ENCODE data around the gene NBPF26. TPM values are rescaled to one million over a fixed set of nuclear protein-coding genes. Genes with fewer than 3 reads are reported as not detected.
"Not testable (repeated sequence)": the region's sequence is repeated elsewhere in the genome, so short reads cannot be mapped to it uniquely, and the experiment has no call there.

Gene NBPF26
- polyA plus RNA-seq, 1 donor: 14.2 TPM

- not testable (repeated sequence) for H3K4me3 ChIP-seq (ENCODE audit: low read length); H3K4me1 ChIP-seq (ENCODE audit: control insufficient read depth, insufficient read depth, low read length); DNase-seq; H3K36me3 ChIP-seq (ENCODE audit: control insufficient read depth, insufficient read depth, low read length); H3K27ac ChIP-seq (ENCODE audit: low read length); H3K9me3 ChIP-seq (ENCODE audit: control insufficient read depth, low read depth, low read length); H3K27me3 ChIP-seq (ENCODE audit: control insufficient read depth, insufficient read depth, low read length)
- no CpG with 5 or more reads among the region's 2 CpGs for WGBS (ENCODE audit: insufficient coverage, low lambda C conversion rate)
These were observed 134.4 kb downstream of the NBPF26 start for GRCh38 chr1:120858144-120858543.

DNA sequence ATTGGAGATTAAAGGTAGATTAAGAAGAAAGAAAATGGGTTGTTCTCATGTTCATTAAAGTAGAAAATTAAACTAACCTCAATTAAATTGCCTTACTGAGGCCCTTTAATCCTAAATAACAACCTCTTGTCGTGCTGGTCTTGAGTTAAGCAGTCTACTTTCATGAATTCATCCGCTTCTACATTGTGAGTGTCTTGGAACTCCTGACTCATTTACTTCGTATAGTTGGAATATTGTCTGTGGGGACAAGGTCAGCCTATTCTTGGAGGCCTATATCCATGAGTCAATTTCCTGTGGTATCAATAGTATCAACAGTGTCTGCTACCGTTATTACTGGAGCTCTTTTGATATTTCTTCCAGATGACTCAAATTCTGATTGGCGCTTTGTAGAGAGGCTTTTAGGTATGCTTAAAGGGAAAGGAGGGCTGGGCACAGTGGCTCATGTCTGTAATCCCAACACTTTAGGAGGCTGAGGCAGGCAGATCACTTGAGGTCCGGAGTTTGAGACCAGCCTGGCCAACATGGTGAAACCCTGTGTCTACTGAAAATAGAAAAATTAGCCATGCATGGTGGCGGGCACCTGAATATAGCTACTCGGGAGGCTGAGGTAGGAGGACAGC is 136.0 kb downstream of the NBPF26 start:
- H3K9me3 ChIP-seq (ENCODE audit: control insufficient read depth, low read depth, low read length); DNase-seq; H3K27me3 ChIP-seq (ENCODE audit: control insufficient read depth, insufficient read depth, low read length); H3K4me3 ChIP-seq (ENCODE audit: low read length); H3K36me3 ChIP-seq (ENCODE audit: control insufficient read depth, insufficient read depth, low read length); H3K4me1 ChIP-seq (ENCODE audit: control insufficient read depth, insufficient read depth, low read length); H3K27ac ChIP-seq (ENCODE audit: low read length): not testable (repeated sequence)
- no CpG with 5 or more reads among the region's 8 CpGs for WGBS (ENCODE audit: insufficient coverage, low lambda C conversion rate)

- H3K4me3 ChIP-seq (ENCODE audit: low read length); DNase-seq; H3K27ac ChIP-seq (ENCODE audit: low read length); H3K4me1 ChIP-seq (ENCODE audit: control insufficient read depth, insufficient read depth, low read length); H3K36me3 ChIP-seq (ENCODE audit: control insufficient read depth, insufficient read depth, low read length); H3K27me3 ChIP-seq (ENCODE audit: control insufficient read depth, insufficient read depth, low read length); H3K9me3 ChIP-seq (ENCODE audit: control insufficient read depth, low read depth, low read length): not testable (repeated sequence)
These were observed 154.5 kb downstream of the NBPF26 start for GRCh38 chr1:120878206-120878605.

DNA sequence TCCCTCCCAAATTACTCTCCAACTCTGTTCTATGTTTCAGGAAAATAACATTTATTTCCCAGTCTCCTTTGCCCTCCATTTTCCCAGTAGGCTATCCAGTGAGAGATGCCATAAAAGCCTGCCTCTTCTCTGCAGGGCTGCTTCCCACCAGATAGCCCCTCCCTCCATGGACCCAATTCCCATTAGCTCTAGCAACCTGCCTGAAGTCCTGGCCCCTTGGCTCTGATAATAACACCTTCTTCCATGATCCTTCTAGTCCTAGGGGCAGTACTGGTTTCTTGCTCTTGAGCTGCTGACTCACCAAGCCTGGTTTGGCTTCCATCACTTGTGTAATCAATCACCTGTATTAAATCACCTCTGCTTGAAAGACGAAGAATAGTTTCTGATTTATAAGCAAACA is 156.3 kb downstream of the NBPF26 start:
- H3K27ac ChIP-seq (ENCODE audit: low read length); H3K36me3 ChIP-seq (ENCODE audit: control insufficient read depth, insufficient read depth, low read length); DNase-seq; H3K4me1 ChIP-seq (ENCODE audit: control insufficient read depth, insufficient read depth, low read length); H3K9me3 ChIP-seq (ENCODE audit: control insufficient read depth, low read depth, low read length); H3K4me3 ChIP-seq (ENCODE audit: low read length); H3K27me3 ChIP-seq (ENCODE audit: control insufficient read depth, insufficient read depth, low read length): not testable (repeated sequence)
- WGBS (ENCODE audit: insufficient coverage, low lambda C conversion rate): no CpG with 5 or more reads among the region's 1 CpG

- DNase-seq; H3K4me3 ChIP-seq (ENCODE audit: low read length); H3K9me3 ChIP-seq (ENCODE audit: control insufficient read depth, low read depth, low read length); H3K4me1 ChIP-seq (ENCODE audit: control insufficient read depth, insufficient read depth, low read length); H3K36me3 ChIP-seq (ENCODE audit: control insufficient read depth, insufficient read depth, low read length); H3K27ac ChIP-seq (ENCODE audit: low read length); H3K27me3 ChIP-seq (ENCODE audit: control insufficient read depth, insufficient read depth, low read length): not testable (repeated sequence)
These were observed 158.2 kb downstream of the NBPF26 start for GRCh38 chr1:120881934-120882333.

Other genes with a start within 250 kb of the NBPF26 start
- gene PPIAL4A, start 165.8 kb downstream of the NBPF26 start, polyA plus RNA-seq: not detected